ENCODE results near the gene GPR183.

DNA sequence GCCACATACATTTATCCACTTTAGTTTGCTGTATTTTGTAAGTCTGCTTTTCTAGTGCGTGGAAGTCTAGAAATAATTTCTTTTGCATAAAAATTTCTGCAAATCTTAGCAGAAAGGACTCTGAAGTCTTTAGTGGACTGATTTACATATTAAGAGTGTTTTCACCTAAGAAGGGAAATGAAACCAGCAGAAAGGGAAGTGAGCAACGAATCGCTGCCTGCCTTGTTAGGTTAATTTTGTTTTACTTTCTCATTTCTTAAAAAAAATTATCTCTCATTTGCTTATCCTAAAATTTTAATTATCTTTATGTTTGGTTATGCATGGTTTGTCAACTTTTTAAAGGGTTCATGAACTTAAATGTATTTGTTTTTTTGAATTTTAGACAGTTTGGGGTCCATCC, 48.3 kb downstream of the GPR183 start:
- TF ChIP-seq, protein P1, sequence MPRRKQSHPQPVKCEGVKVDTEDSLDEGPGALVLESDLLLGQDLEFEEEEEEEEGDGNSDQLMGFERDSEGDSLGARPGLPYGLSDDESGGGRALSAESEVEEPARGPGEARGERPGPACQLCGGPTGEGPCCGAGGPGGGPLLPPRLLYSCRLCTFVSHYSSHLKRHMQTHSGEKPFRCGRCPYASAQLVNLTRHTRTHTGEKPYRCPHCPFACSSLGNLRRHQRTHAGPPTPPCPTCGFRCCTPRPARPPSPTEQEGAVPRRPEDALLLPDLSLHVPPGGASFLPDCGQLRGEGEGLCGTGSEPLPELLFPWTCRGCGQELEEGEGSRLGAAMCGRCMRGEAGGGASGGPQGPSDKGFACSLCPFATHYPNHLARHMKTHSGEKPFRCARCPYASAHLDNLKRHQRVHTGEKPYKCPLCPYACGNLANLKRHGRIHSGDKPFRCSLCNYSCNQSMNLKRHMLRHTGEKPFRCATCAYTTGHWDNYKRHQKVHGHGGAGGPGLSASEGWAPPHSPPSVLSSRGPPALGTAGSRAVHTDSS (tag by site-specific recombination; IDR thresholded peaks at IDR 0.05): no peak
- TF ChIP-seq, protein P2, sequence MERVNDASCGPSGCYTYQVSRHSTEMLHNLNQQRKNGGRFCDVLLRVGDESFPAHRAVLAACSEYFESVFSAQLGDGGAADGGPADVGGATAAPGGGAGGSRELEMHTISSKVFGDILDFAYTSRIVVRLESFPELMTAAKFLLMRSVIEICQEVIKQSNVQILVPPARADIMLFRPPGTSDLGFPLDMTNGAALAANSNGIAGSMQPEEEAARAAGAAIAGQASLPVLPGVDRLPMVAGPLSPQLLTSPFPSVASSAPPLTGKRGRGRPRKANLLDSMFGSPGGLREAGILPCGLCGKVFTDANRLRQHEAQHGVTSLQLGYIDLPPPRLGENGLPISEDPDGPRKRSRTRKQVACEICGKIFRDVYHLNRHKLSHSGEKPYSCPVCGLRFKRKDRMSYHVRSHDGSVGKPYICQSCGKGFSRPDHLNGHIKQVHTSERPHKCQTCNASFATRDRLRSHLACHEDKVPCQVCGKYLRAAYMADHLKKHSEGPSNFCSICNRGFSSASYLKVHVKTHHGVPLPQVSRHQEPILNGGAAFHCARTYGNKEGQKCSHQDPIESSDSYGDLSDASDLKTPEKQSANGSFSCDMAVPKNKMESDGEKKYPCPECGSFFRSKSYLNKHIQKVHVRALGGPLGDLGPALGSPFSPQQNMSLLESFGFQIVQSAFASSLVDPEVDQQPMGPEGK (tag by site-specific recombination; IDR thresholded peaks at IDR 0.05): no peak
- TF ChIP-seq ZFP41 (tag by site-specific recombination; IDR thresholded peaks at IDR 0.05; ENCODE audit: borderline replicate concordance) (no peak), ZNF416 (tag by site-specific recombination; IDR thresholded peaks at IDR 0.05) (no peak), ZNF155 (tag by site-specific recombination; IDR thresholded peaks at IDR 0.05) (no peak), SETDB1 (IDR thresholded peaks at IDR 0.05; ENCODE audit: insufficient read length, low read length) (no peak), ZSCAN5A (tag by site-specific recombination; IDR thresholded peaks at IDR 0.05) (no peak)
